Esophagus muscularis mucosa (tissue), 4 donors: ENCODE results near the gene PPM1G. TPM values are rescaled to one million over a fixed set of nuclear protein-coding genes. Genes with fewer than 3 reads are reported as not detected.

Experiments
- DNase-seq: peaks from one replicate; pipeline ENCODE4 v3.0.0-alpha.2; 2017; ENCODE audit errors: extremely low spot score
- H3K27ac ChIP-seq, 4 donors: fragments of 200-600 bp; sonication (generic); replicated peaks in 1 of 4; 1 replicate in 3 of 4; 2 replicates in 1 of 4; pipeline ENCODE4 v1.5.1; 2016 to 2019; ENCODE audit warnings: mild to moderate bottlenecking in 1 of 4
- H3K27me3 ChIP-seq, 4 donors: fragments of 200-600 bp; sonication (generic); one replicate each; pipeline versions ENCODE4 v1.5.1 to v1.6.0; 2016 to 2019
- H3K36me3 ChIP-seq, 4 donors: fragments of 200-600 bp; sonication (generic); one replicate each; pipeline ENCODE4 v1.5.1; 2016 to 2019
- H3K4me1 ChIP-seq, 4 donors: fragments of 200-600 bp; sonication (generic); one replicate each; pipeline ENCODE4 v1.5.1; 2016 to 2019
- H3K4me3 ChIP-seq, 4 donors: fragments of 200-600 bp; sonication (generic); 1 replicate in 2 of 4; 2 replicates in 2 of 4; pipeline ENCODE4 v1.5.1; 2016 to 2019; ENCODE audit warnings: mild to moderate bottlenecking in 4 of 4, moderate library complexity in 1 of 4
- H3K9me3 ChIP-seq, 4 donors: fragments of 200-600 bp; sonication (generic); 1 replicate in 3 of 4; 2 replicates in 1 of 4; pipeline ENCODE4 v1.5.1; 2016 to 2019
- EP300 ChIP-seq: sonication (generic); formaldehyde crosslinking; IDR thresholded peaks from one replicate; pipeline ENCODE4 v1.6.1; 2017; ENCODE audit warnings: antibody characterized with exemption
- POLR2A ChIP-seq: fragments of 450-650 bp; IDR thresholded peaks from one replicate; pipeline ENCODE4 v1.6.1; 2017; ENCODE audit warnings: antibody characterized with exemption, moderate library complexity, mild to moderate bottlenecking, low read depth
- POLR2AphosphoS5 ChIP-seq, 2 donors: sonication (generic); formaldehyde crosslinking; IDR thresholded peaks; one replicate each; pipeline ENCODE4 v1.6.1; 2017; ENCODE audit warnings: antibody characterized with exemption in 2 of 2
- WGBS: methylation state at CpG from one replicate; pipeline ENCODE4 v1.1.5; 2018; 5-methylcytosine and 5-hydroxymethylcytosine counted together
- intact Hi-C: fragments of 100-400 bp; cut with DNase I; formaldehyde crosslinking; loops from one replicate; pipeline ENCODE4 v1.15.1; 2023
- total RNA-seq, 4 donors: library from RNA; depleted of rRNA; stranded (reverse); fragments of >200 nt; gene quantifications; one replicate each; pipeline versions ENCODE4 v1.1.0 to v1.2.1, GENCODE V29; 2016
- TF ChIP-seq, protein P1 (sequence below), 3 experiments: fragments of 200-600 bp in 2 of 3; fragments of 450-650 bp in 1 of 3; sonication (generic) in 2 of 3; IDR thresholded peaks; one replicate each; pipeline ENCODE4 v1.5.1; 2017 to 2019; ENCODE audit warnings: antibody characterized with exemption in 3 of 3, mild to moderate bottlenecking in 2 of 3, moderate library complexity in 1 of 3

Gene PPM1G
- total RNA-seq, 4 donors from 2014 or later = 46.1 to 71.8 (median 62.7) TPM

DNA sequence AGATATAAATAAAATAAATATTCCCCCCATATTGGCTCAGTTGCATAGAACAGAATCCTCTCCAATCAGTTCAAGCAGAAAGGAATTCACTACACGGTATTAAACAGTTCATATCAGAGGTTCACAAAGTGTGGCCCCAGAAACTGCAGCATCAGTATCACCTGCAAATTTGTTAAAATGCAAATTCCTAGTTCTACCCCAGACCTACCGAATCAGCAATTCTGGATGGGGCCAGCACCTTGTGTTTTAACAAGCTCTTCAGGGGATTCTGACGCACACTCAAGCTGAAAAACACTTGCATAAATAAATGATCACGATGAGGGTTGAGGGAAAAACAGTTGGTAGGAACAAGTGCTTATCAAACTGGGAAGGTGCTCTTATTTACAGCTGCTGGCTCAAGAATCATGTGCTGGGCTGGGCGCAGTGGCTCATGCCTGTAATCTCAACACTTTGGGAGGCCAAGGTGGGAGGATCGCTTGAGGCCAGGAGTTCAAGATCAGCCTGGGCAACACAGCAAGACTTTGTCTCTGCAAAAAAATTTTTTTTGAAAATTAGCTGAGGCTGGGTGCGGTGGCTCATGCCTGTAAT lies 59.2 kb downstream of the PPM1G start:
- WGBS = 94% methylated on average over 7 of the region's 7 CpGs
- no peak for DNase-seq
- intact Hi-C loops = no loop called here
- Histone ChIP-seq H3K27ac (no peak overlapping the region), H3K36me3 (peaks cover 0 to 22% (median 2%) of the 10 kb centered on the region in 4 donors), H3K4me3 (no peak overlapping the region), H3K27me3 (no peaks in the 10 kb centered on the region), H3K9me3 (no peaks in the 10 kb centered on the region), H3K4me1 (peaks cover 12 to 36% (median 22%) of the 10 kb centered on the region in 4 donors)
- TF ChIP-seq, protein P1, sequence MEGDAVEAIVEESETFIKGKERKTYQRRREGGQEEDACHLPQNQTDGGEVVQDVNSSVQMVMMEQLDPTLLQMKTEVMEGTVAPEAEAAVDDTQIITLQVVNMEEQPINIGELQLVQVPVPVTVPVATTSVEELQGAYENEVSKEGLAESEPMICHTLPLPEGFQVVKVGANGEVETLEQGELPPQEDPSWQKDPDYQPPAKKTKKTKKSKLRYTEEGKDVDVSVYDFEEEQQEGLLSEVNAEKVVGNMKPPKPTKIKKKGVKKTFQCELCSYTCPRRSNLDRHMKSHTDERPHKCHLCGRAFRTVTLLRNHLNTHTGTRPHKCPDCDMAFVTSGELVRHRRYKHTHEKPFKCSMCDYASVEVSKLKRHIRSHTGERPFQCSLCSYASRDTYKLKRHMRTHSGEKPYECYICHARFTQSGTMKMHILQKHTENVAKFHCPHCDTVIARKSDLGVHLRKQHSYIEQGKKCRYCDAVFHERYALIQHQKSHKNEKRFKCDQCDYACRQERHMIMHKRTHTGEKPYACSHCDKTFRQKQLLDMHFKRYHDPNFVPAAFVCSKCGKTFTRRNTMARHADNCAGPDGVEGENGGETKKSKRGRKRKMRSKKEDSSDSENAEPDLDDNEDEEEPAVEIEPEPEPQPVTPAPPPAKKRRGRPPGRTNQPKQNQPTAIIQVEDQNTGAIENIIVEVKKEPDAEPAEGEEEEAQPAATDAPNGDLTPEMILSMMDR (IDR thresholded peaks at IDR 0.05) = no peak
- TF ChIP-seq EP300 (no peak), POLR2A (no peak), POLR2AphosphoS5 (IDR thresholded peaks at IDR 0.05) (no peak)

DNA sequence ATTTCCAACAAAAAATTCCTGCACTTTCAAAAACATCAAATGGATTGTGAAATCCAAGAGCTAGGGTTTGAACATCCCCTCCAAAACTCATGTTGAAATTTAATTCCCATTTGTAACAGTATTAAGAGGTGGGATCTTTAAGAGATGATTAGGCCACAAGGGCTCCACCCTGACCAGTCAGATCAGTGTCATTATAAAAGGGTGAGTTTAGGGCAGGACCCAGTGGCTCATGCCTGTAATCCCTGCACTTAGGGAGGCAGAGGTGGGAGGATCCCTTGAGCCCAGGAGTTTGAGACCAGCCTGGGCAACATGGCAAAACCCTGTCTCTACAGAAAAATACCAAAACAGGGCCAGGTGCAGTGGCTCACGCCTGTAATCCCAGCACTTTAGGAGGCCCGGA lies 61.8 kb downstream of the PPM1G start:
- no peak overlapping the region for H3K4me3 ChIP-seq
- H3K27me3 ChIP-seq = no peaks in the 10 kb centered on the region
- peaks cover 4 to 30% (median 10%) of the 10 kb centered on the region in 4 donors for H3K36me3 ChIP-seq
- no peaks in the 10 kb centered on the region for H3K9me3 ChIP-seq
- no peak for DNase-seq
- intact Hi-C loops = no loop called here
- no peak overlapping the region for H3K27ac ChIP-seq
- H3K4me1 ChIP-seq = peaks cover 0 to 22% (median 11%) of the 10 kb centered on the region in 4 donors
- TF ChIP-seq, protein P1 (IDR thresholded peaks at IDR 0.05) = no peak
- TF ChIP-seq POLR2AphosphoS5 (IDR thresholded peaks at IDR 0.05) (no peak), EP300 (no peak), POLR2A (no peak)
- WGBS = 100% methylated on average over 1 of the region's 2 CpGs

DNA sequence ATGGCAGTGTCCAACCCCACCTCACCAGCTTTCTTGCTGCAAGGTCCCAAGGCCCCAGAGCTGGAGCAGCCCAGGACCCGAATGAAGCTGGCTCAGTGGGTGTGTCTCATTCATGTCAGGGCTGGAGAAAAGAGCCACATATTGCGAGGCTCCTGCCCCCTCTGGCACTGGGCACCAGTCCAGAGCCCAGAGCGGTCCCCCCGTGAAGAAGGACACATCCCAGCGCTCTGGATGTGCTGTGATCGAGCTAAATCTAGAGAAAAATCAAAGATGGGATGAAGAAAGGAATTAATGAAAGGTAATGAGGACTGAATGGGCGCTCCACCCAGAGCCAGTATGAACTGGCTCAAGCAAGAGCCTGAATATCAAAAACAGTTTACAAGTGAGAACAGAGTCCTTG lies 73.2 kb downstream of the PPM1G start:
- no peak for DNase-seq
- TF ChIP-seq POLR2A (no peak), POLR2AphosphoS5 (IDR thresholded peaks at IDR 0.05) (no peak), EP300 (no peak)
- TF ChIP-seq, protein P1 (IDR thresholded peaks at IDR 0.05) = no peak
- peaks cover 41 to 100% (median 97%) of the 10 kb centered on the region in 4 donors for H3K36me3 ChIP-seq
- H3K4me1 ChIP-seq = no peaks in the 10 kb centered on the region
- H3K4me3 ChIP-seq = no peak overlapping the region
- no peaks in the 10 kb centered on the region for H3K27me3 ChIP-seq
- no peaks in the 10 kb centered on the region for H3K9me3 ChIP-seq
- intact Hi-C loops = no loop called here
- no peak overlapping the region for H3K27ac ChIP-seq
- WGBS = 91% methylated on average over 7 of the region's 7 CpGs

DNA sequence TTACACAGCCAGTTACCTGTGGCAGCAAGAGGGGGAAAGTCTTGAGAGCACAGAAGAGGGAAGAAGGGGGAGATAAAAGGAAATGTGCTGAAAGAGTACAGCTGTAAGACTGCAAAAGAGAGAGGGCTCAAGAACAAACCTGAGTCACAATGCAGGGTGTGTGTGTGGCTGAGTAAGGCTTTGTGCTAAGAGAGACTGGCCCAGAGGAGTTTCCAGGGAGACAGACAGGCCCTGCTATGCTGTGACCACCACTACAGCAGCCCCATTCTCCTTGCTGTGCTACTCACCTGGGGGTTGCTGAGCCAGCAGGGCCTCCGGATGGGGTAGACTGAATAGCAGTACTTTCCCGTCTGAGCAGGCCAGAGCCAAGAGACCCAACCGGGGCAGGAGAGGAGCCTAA lies 74.1 kb downstream of the PPM1G start:
- Histone ChIP-seq H3K4me3 (no peak overlapping the region), H3K36me3 (peaks cover 36 to 100% (median 96%) of the 10 kb centered on the region in 4 donors), H3K27ac (no peak overlapping the region), H3K4me1 (no peaks in the 10 kb centered on the region), H3K9me3 (no peaks in the 10 kb centered on the region), H3K27me3 (no peaks in the 10 kb centered on the region)
- 100% methylated on average over 1 of the region's 3 CpGs for WGBS
- TF ChIP-seq EP300 (no peak), POLR2AphosphoS5 (IDR thresholded peaks at IDR 0.05) (no peak), POLR2A (no peak)
- TF ChIP-seq, protein P1 (IDR thresholded peaks at IDR 0.05) = no peak
- intact Hi-C loops = no loop called here
- DNase-seq = no peak

Other genes with a start within 250 kb of the PPM1G start
- 100 to 1,000 TPM; 118 to 143 (median 130) TPM for gene ATRAID, start 197.6 kb downstream of the PPM1G start, total RNA-seq
- 10 to 100 TPM in 3 of 4 donors, 1 to 10 TPM in 1; 7.5 to 21.5 (median 13.6) TPM for gene SLC5A6, start 197.3 kb downstream of the PPM1G start, total RNA-seq
- gene CAD, start 192.2 kb downstream of the PPM1G start, total RNA-seq = 10 to 100 TPM; 12.4 to 28.3 (median 16.6) TPM
- not detected for gene SLC30A3, start 146.5 kb downstream of the PPM1G start, total RNA-seq
- gene DNAJC5G, start 134.2 kb downstream of the PPM1G start, total RNA-seq = under 1 TPM in 1 of 4 donors, not detected in 3; 0.42 TPM
- under 1 TPM in 1 of 4 donors, not detected in 3; 0.32 TPM for gene TRIM54, start 127.2 kb downstream of the PPM1G start, total RNA-seq
- gene UCN, start 101.1 kb downstream of the PPM1G start, total RNA-seq = 1 to 10 TPM; 1.8 to 6.1 (median 3.3) TPM
- gene MPV17, start 86.5 kb downstream of the PPM1G start, total RNA-seq = 10 to 100 TPM; 46.7 to 70.2 (median 60.6) TPM
- gene GTF3C2, start 52.8 kb downstream of the PPM1G start, total RNA-seq = 10 to 100 TPM; 27.5 to 44.3 (median 31.6) TPM
- gene EIF2B4, start 39.3 kb downstream of the PPM1G start, total RNA-seq = 10 to 100 TPM; 39.0 to 50.1 (median 44.9) TPM
- gene SNX17, start 39.0 kb downstream of the PPM1G start, total RNA-seq = 100 to 1,000 TPM in 3 of 4 donors, 10 to 100 TPM in 1; 84.7 to 151 (median 124) TPM
- 10 to 100 TPM in 3 of 4 donors, 1 to 10 TPM in 1; 8.3 to 14.5 (median 11.4) TPM for gene ZNF513, start 28.9 kb downstream of the PPM1G start, total RNA-seq
- gene NRBP1, start 19.0 kb upstream of the PPM1G start, total RNA-seq = 10 to 100 TPM; 74.8 to 96.0 (median 85.8) TPM
- under 1 TPM in 1 of 4 donors, not detected in 3; 0.45 TPM for gene KRTCAP3, start 32.8 kb upstream of the PPM1G start, total RNA-seq
- 10 to 100 TPM; 12.1 to 29.7 (median 25.0) TPM for gene IFT172, start 80.2 kb upstream of the PPM1G start, total RNA-seq
- gene FNDC4, start 85.6 kb upstream of the PPM1G start, total RNA-seq = 10 to 100 TPM in 2 of 4 donors, 1 to 10 TPM in 2; 3.3 to 12.6 (median 9.8) TPM
- under 1 TPM in 1 of 4 donors, not detected in 3; 0.23 TPM for gene GCKR, start 87.2 kb upstream of the PPM1G start, total RNA-seq
- 10 to 100 TPM; 29.5 to 39.3 (median 33.7) TPM for gene ZNF512, start 173.5 kb upstream of the PPM1G start, total RNA-seq
- 1 to 10 TPM; 2.7 to 6.2 (median 5.2) TPM for gene CCDC121, start 219.4 kb upstream of the PPM1G start, total RNA-seq
- gene GPN1, start 219.5 kb upstream of the PPM1G start, total RNA-seq = 10 to 100 TPM; 18.8 to 28.1 (median 22.7) TPM